ENCODE measurements around the gene VBP1.
"Not testable (repeated sequence)": the region's sequence is repeated elsewhere in the genome, so short reads cannot be mapped to it uniquely, and the experiment has no call there.

The VBP1 gene
- 24.1 to 56.3 reads per million in 2 donors for total RNA-seq

- peak; percentile 74 for DNase-seq
Measured at GRCh38 chrX:155216179-155216939, at the start of gene VBP1. TSS of gene VBP1 (plus strand) at chrX:155216460. CDS start at chrX:155216483, 23 bp downstream.

- DNase-seq: no peak
Measured at GRCh38 chrX:155169881-155170280, 46.4 kb upstream of the VBP1 start.

- no peak for DNase-seq
Measured at GRCh38 chrX:155179346-155179997, 36.8 kb upstream of the VBP1 start.

GRCh38 chrX:155188786-155189185 lies 27.5 kb upstream of the VBP1 start:
- no peak for DNase-seq

GRCh38 chrX:155211208-155211607 lies 5.1 kb upstream of the VBP1 start:
- DNase-seq: no peak

- DNase-seq: no peak
Measured at GRCh38 chrX:155213731-155214130, 2.5 kb upstream of the VBP1 start.

GRCh38 chrX:155215443-155216178 lies 649 bp upstream of the VBP1 start:
- DNase-seq: no peak

GRCh38 chrX:155216940-155217440 lies 730 bp downstream of the VBP1 start:
- no peak for DNase-seq

- DNase-seq: no peak
Measured at GRCh38 chrX:155218777-155219176, 2.5 kb downstream of the VBP1 start.

- no peak for DNase-seq
Measured at GRCh38 chrX:155221351-155221750, 5.1 kb downstream of the VBP1 start.

- not testable (repeated sequence) for DNase-seq
Measured at GRCh38 chrX:155223746-155224145, 7.5 kb downstream of the VBP1 start.

GRCh38 chrX:155225774-155226173 lies 9.5 kb downstream of the VBP1 start:
- no peak for DNase-seq

- DNase-seq: no peak
Measured at GRCh38 chrX:155231163-155231562, 14.9 kb downstream of the VBP1 start.

GRCh38 chrX:155235891-155236290 lies 19.6 kb downstream of the VBP1 start:
- DNase-seq: no peak

- DNase-seq: no peak
Measured at GRCh38 chrX:155237719-155238118, 21.5 kb downstream of the VBP1 start.

- DNase-seq: no peak
Measured at GRCh38 chrX:155242300-155242699, 26.0 kb downstream of the VBP1 start.

GRCh38 chrX:155246748-155247147 lies 30.5 kb downstream of the VBP1 start:
- no peak for DNase-seq

GRCh38 chrX:155247497-155247896 lies 31.2 kb downstream of the VBP1 start:
- no peak for DNase-seq

GRCh38 chrX:155251391-155251790 lies 35.1 kb downstream of the VBP1 start:
- DNase-seq: no peak

- no peak for DNase-seq
Measured at GRCh38 chrX:155259752-155260151, 43.5 kb downstream of the VBP1 start.

- no peak for DNase-seq
Measured at GRCh38 chrX:155262970-155263754, 46.9 kb downstream of the VBP1 start.

GRCh38 chrX:155263854-155264628 lies 47.8 kb downstream of the VBP1 start, which contains the start of gene RAB39B:
TSS of gene RAB39B (minus strand) at chrX:155264491. CDS start at chrX:155264288, 203 bp downstream.
- peak; percentile 51 for DNase-seq
